RCC 7860 (cell line): ENCODE data around the gene KRT14.

Experiments
- DNase-seq: peaks from one replicate; pipeline ENCODE4 v3.0.0-alpha.2; 2015; ENCODE audit warnings: low spot score
- FAIRE-seq: peaks from 2 replicates; lab custom pipeline; 2012; peaks lifted over from hg19 to GRCh38; lab: Jason Lieb, UNC

Gene KRT14

DNA sequence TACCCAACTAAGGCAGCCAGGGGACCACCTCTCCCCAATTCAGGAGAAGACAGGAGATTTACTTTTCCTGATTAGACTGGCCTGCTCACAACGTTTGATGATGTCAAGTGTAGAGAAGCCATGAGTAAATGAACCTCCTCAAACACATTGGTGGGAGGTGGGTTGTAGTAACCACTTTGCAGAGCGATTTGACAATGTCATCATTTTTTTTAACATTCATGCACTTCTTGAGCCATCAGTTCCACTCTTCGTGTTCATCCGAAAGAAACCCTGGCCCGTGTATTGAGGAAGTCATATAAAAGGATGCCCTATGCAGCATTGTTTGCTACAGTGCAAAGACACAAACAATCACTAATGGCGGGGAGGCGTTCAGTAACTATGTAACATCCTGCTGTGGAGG, 53.1 kb downstream of the KRT14 start:
- DNase-seq (no peak), FAIRE-seq (no peak)

DNA sequence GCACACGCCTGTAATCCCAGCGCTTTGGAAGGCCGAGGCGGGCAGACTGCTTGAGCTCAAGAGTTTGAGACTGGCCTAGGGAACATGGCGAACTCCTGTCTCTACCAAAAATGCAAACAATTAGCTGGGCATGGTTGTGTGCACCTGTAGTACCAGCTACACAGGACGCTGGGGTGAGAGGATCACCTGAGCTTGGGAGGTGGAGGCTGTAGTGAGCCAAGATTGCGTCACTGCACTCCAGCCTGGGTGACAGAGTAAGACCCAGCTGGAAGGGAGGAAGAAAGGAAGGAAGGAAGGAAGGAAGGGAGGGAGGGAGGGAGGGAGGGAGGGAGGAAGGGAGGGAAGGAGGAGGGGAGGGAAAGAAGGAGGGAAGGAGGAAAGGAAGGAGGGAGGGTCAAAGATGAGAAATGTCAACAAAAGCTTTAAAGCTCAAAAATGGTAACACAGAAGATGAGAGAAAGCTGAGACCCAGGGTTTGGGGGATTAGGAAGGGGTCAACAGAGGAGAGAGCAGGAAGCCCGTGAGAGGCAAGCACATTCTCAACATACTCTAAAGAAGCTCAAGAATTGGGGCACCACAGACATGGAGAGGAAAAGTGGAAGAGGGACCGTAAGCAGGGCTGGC, 53.6 kb downstream of the KRT14 start:
- DNase-seq: no peak
- no peak for FAIRE-seq
